Gastroesophageal sphincter (tissue), 3 donors: ENCODE data around the gene SFSWAP.

Source experiments
- POLR2A ChIP-seq, 2 donors: fragments of 450-650 bp; IDR thresholded peaks; one replicate each; pipeline ENCODE4 v1.6.1; 2017; ENCODE audit warnings: antibody characterized with exemption in 2 of 2, mild to moderate bottlenecking in 2 of 2, moderate library complexity in 1 of 2
- POLR2AphosphoS5 ChIP-seq: sonication (generic); formaldehyde crosslinking; IDR thresholded peaks from one replicate; pipeline ENCODE4 v1.6.1; 2017; ENCODE audit warnings: antibody characterized with exemption
- TF ChIP-seq, protein P1 (sequence below), 4 experiments: fragments of 200-600 bp in 2 of 4; fragments of 450-650 bp in 2 of 4; sonication (generic) in 1 of 4; IDR thresholded peaks; one replicate each; pipeline ENCODE4 v1.5.1; 2017 to 2019; ENCODE audit warnings: antibody characterized with exemption in 4 of 4, mild to moderate bottlenecking in 2 of 4, moderate library complexity in 2 of 4

DNA sequence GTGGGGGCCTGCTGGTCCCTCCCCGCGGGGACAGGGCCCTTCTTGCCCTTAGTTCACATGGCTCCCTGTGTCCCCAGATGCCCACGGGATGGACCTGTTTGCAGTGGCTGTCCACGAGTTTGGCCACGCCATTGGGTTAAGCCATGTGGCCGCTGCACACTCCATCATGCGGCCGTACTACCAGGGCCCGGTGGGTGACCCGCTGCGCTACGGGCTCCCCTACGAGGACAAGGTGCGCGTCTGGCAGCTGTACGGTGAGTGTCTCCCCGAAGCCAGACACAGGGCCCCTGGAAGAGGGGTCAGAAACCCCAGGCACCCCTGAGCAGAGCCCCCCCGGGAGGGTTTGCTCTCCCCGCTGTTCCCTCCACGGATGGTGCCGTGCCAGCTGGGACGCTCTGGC, 130.7 kb downstream of the SFSWAP start:
- TF ChIP-seq, protein P1, sequence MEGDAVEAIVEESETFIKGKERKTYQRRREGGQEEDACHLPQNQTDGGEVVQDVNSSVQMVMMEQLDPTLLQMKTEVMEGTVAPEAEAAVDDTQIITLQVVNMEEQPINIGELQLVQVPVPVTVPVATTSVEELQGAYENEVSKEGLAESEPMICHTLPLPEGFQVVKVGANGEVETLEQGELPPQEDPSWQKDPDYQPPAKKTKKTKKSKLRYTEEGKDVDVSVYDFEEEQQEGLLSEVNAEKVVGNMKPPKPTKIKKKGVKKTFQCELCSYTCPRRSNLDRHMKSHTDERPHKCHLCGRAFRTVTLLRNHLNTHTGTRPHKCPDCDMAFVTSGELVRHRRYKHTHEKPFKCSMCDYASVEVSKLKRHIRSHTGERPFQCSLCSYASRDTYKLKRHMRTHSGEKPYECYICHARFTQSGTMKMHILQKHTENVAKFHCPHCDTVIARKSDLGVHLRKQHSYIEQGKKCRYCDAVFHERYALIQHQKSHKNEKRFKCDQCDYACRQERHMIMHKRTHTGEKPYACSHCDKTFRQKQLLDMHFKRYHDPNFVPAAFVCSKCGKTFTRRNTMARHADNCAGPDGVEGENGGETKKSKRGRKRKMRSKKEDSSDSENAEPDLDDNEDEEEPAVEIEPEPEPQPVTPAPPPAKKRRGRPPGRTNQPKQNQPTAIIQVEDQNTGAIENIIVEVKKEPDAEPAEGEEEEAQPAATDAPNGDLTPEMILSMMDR (IDR thresholded peaks at IDR 0.05) = no peak
- no peak for TF ChIP-seq POLR2A (IDR thresholded peaks at IDR 0.05)
- TF ChIP-seq POLR2AphosphoS5 = no peak
